LoVo (cell line): Measurements from ENCODE around the gene KCNMA1.

Experiments
- DNase-seq: peaks from one replicate; pipeline ENCODE4 v3.0.0-alpha.2; 2016; ENCODE audit warnings: low spot score

The KCNMA1 gene

DNA sequence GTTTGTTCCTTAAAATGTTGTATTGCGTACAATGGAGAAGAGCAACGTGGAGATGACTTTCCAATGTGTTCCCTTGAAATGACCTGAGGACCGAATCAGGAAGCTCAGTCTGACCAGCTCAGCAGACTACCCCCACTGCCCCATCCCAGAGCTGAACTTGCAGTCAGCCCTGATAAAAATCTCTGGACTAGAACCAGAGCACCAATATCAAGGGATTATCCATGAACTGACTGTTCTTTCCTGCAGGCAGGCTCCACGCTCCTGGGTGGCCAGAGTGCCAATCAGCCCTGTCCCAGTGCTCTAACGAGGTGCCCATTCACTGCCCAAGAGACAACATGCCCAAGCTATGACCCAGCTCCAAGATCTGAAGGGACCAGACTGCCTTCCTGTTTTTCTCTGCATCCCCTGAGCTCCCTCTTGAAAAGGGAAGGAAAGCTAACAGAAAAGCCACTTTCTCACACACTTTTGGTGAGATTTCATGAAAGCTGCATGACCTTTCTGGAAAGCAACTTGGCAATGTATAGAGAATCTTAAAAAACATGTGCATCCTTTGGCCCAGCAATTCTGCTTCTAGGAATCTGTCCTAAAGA, 130.2 kb downstream of the KCNMA1 start:
- DNase-seq, result no peak

DNA sequence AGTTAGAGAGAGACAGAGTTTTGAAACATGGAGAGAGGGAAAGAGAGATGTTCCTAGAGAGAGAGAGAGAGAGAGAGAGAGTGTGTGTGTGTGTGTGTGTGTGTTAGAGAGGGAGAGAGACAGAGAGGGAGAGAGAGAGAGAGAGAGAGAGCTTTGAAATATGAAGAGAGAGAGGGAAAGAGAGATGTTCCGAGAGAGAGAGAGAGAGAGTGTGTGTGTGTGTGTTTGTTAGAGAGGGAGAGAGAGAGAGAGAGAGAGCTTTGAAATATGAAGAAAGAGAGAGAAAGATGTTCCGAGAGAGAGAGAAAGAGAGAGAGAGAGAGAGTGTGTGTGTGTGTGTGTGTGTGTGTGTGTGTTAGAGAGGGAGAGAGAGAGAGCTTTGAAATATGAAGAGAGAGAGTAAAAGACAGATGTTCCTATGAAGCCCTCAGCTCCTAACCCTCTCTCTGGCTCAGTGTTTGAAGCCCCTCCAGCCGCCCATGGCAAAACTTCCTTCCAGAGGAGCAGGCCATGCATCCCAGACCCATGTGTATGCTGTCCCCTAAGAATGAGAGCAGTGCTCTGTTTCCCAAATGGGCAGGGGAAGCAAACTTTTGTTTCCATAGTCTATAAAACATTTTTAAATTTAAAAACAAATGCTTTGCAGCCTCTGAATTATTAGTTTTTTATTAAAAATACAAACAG, 130.9 kb downstream of the KCNMA1 start:
- DNase-seq, result no peak

- peak; percentile 48 for DNase-seq
Measured at GRCh38 chr10:77505431-77506334, 131.9 kb downstream of the KCNMA1 start.

- peak; percentile 41 for DNase-seq
Measured at GRCh38 chr10:77504873-77505257, 132.7 kb downstream of the KCNMA1 start.

GRCh38 chr10:77504196-77504872, 133.3 kb downstream of the KCNMA1 start:
- DNase-seq, result no peak

- no peak for DNase-seq
Measured at GRCh38 chr10:77501846-77502261, 135.8 kb downstream of the KCNMA1 start.

DNA sequence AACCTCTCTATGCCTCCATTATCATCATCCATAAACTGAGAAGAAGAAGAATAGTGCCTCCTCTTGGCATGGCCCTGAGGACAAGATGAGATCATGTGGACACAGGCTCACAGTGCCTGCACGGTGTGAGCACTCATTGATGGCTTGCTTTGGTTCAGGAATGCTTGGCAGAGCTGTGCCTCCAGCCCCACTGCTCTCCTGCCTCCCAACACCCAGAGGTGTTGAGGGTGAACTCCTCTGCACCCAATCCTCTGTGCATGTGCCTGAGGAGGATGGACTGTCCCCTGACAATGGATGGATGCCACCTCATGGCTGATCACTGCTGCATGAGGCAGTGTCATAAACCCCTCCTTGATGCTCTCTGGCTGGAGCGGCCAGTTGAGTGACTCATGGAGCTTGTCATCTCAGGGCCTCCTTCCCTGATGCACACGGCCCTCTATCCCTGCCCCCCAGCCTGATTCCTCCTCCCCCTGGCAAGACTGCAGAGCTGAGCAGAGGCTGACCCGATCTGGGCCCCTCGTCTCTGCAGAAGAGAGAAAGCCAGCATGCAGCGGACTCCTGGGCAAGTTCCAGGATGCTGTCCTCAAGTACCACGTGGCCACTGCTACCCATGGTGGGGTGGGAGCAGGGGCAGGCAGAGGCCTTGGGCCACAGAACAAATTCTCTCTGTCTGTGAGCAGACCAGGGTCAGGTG, 136.3 kb downstream of the KCNMA1 start:
- DNase-seq, result peak; percentile 30

DNA sequence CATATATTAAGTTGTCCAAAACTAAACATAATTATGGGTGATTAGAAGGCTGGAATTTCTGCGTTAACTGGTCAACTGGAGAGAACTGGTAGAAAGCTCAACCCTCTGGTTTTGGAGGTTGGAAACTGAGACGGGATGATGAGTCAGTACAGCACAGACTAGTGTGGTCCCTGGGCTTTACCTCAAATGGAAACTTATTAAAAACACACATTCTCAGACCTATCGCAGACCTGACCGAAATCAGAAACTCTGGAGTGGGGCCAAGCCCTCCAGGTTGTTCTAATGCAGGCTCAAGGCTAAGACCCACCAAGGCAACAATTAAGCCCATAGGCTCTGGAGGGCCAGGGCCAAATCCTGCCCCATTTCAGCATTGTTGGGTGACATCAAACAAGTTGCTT, 136.9 kb downstream of the KCNMA1 start:
- DNase-seq, result no peak

- no peak for DNase-seq
Measured at GRCh38 chr10:77498829-77499228, 138.8 kb downstream of the KCNMA1 start.

DNA sequence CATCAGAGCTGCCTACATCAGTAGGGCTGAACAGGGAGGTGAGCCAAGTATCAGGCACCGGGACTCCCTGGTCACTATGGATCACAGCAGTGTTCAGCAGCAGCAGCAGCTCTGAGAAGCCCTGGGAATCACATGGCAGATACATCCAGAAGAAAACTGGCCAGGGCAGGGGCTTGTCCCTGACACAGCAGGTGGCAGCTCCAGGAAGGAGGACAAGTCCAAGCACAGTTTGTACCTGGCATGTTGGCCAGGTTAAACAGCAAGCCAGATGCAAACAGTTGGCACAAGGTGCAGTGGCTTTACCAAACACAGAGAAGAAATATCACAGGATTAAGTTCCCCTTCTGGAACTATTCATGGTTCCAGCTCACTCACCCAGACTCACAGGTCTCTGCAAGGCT, 139.4 kb downstream of the KCNMA1 start:
- DNase-seq, result no peak

GRCh38 chr10:77497748-77498147, 139.9 kb downstream of the KCNMA1 start:
- DNase-seq, result no peak

GRCh38 chr10:77496941-77497420, 140.6 kb downstream of the KCNMA1 start:
- DNase-seq, result no peak

DNA sequence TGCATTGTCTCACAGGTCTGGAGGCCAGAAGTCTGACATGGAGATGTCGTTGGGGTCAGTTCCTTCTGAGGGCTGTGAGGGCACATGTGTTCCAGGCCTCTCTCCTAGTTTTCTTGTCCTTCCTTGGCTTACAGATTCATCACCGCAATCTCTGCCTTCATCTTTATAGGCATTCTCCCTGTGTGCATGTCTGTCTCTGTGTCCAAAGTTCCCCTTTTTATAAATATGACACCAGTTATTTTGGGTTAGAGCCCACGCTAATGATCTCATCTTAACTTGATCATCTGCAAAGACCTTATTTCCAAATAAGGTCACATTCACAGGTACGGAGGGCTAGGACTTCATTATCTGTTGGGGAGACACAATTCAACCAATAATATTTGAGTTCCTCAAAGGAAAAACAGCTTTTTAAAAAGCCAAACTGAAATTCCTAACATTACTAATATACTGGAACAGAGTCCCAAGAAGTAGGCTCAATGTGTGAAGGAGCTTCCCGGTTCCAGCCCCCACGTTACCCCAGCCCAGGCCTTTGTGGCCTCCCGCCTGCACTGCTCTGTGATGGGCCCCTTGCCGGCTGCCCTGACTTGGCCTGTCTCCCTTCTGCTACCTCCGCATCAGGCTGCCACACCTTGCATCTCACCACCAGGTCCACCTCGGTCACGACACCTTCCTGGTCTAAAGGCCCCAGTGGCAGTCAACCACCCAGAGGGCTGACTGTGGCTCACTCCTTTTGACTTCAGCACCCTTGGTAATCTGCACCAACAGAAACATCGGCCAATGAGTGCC, 142.7 kb downstream of the KCNMA1 start:
- DNase-seq, result no peak

GRCh38 chr10:77494327-77494726, 143.3 kb downstream of the KCNMA1 start:
- no peak for DNase-seq

GRCh38 chr10:77493851-77494261, 143.8 kb downstream of the KCNMA1 start:
- DNase-seq, result no peak

DNA sequence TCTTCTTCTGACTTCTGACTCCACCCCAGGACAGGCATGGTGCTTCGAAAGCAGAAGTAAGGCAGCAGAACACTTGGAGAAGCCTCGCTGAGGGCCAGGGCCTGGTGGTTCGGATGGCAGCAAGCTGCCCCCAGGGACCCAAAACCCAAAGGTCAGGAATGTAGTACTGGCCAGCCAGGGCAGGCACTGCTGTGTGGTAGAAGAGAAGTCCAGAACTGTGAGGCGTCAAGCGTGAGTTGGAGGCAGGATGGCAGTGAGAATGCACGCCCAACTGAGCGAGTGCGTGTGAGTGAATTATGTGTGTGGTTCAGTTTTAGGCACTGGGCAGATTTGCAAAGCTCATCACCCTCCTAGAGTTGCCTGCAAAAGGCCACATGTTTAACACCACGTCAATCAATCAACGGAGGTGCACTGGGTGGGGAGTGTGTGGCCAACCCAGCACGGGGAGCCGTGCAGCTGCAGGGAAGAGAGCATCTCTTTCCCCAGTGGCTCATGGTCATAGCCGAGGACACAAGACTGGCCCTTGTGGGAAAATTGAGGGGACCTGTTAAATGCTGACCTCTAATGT, 144.3 kb downstream of the KCNMA1 start:
- no peak for DNase-seq

DNA sequence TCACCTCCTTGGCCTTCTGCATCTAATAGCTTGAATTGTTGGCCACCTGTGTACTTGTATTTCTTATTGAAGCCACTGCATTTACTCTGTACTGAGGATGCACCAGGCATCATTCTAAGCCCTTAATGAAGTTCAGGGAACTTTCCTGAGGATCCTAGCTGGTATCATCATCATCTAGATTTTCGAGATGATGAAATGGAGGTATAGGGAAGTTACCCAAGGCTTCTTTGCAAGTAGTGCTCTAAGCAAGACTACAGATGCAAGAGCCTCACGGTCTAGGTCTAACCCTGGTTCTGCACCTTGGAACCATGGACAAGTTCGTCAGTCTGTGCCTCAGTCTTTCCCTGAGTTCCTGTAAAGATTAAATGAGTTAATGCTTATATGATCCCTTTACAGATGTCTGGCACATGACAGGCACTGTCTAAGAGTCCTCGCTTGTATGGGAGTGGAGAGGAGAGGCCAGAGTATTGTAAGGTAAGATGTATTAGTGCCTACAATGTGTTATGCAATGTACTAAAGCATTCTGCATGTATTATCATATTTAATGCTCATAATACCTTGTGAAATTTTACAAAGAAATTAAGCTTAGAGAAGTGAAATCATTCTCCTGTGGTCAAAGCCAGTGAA, 145.1 kb downstream of the KCNMA1 start:
- no peak for DNase-seq

GRCh38 chr10:77490534-77491314, 146.9 kb downstream of the KCNMA1 start:
- no peak for DNase-seq

DNA sequence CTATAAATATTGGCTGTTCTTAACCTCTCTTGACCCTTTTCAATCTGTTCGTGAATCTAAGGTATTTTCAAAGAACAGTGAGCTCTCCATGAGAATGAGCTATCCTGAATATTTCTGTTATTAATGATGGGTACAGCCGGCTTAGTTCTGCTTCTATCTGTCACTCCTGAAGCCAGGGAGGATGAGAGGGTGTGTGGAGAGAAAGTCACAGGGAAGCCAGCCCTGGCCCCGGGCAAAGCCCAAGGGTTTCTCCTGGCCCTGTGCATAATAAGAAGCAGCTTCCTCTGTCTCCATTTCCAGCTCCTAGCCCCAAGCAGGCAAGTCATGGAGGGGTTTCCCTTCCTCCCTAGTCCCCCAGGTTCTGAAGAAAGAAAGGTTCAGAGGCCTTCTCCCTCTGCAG, 151.1 kb downstream of the KCNMA1 start:
- no peak for DNase-seq
